Measurements from ENCODE around the gene ACAP3.
A peak's percentile ranks its signal among the peaks of the same experiment; 100 is the strongest.

ACAP3 gene

DNA sequence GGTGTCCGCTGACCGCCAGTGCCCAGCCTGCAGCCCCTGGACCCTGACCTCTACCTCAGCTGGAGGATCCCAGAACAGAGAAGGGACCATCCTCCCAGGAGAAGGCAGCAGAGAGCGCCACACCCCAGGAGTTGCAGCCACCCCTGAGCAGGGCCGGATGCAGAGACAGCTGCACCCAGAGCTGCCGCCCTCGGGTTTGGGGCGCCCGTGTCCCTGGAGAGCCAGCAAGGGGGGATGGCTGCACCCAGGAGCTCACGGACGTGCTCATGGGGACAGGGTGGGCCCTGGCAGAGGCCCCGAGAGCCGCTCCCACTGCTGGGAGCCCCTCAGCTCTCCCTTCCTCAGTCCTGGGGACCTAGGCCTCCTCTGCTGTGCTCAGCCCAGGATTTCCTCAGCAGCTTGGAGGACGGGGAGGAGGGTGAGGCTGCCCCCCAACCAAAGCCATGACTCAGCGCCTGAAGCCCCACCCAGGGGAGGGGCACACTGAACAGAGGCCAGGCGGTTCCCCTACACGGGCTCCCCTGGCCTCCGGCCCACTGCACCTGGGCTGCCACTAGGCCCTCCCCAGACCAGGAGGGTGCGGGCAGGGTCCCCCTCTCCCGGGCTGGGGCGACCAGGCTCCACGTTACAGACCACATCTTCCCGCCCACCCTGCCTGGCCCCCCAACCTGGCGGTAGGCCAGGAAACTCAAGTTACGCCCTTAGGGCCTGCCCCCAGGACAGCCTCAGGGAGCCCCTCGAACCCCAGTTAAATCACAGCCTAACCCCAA, 2.2 kb downstream of the ACAP3 start:
- TF ChIP-seq, protein P1, sequence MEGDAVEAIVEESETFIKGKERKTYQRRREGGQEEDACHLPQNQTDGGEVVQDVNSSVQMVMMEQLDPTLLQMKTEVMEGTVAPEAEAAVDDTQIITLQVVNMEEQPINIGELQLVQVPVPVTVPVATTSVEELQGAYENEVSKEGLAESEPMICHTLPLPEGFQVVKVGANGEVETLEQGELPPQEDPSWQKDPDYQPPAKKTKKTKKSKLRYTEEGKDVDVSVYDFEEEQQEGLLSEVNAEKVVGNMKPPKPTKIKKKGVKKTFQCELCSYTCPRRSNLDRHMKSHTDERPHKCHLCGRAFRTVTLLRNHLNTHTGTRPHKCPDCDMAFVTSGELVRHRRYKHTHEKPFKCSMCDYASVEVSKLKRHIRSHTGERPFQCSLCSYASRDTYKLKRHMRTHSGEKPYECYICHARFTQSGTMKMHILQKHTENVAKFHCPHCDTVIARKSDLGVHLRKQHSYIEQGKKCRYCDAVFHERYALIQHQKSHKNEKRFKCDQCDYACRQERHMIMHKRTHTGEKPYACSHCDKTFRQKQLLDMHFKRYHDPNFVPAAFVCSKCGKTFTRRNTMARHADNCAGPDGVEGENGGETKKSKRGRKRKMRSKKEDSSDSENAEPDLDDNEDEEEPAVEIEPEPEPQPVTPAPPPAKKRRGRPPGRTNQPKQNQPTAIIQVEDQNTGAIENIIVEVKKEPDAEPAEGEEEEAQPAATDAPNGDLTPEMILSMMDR (IDR thresholded peaks at IDR 0.05; ENCODE audit: low read depth, low read length) = no peak
- H3K4me3 ChIP-seq (ENCODE audit: low read depth, low read length) = peak overlapping the region; percentile 87

DNA sequence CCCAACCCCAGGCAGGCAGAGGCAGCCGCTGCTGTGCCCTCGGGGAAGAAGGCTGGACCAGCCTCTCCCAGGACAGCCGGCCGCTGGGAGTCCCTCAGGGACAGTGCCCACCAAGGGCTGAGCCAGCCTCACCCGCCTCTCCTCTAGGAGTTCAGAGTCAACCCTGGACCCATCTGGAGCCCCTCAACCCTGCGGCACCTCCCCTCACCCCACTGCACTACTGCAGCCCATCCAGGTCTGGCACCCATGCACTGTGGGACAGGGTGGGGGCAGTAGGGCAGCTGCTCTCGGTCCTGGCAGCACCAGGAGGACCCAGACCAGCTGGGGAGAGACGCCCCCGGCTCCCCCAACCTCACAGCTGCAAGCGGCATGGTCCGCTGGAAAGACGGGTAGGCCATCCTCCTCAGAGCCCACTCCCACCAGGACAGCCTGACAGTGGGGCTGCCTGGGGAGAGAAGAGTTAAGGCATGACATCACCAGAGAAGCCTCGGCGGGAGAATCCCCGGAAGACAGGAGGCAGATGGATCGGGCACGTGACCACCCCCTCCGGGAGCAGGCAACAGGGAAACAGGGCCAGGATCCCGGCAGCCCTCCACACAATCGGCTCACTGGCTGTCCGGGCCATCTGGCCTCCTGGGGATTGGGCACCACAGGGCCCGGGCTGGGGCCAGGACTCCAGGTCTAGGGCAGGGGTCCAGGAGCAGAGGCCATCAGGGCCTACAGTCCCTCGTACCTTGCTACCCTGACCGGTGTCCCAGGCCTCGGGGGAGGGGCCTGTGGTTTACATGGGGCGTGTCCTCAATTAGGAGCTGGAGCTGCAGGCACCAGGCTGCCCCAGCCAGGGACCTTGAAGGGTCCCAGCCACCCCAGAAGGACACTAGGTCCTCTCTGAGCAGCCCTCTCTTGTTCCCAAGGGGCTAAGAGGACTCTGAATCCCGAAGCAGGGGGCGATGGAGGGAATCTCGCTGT, 3.1 kb downstream of the ACAP3 start:
- TF ChIP-seq, protein P1 (IDR thresholded peaks at IDR 0.05; ENCODE audit: low read depth, low read length) = no peak
- H3K4me3 ChIP-seq (ENCODE audit: low read depth, low read length) = peak overlapping the region; percentile 87

DNA sequence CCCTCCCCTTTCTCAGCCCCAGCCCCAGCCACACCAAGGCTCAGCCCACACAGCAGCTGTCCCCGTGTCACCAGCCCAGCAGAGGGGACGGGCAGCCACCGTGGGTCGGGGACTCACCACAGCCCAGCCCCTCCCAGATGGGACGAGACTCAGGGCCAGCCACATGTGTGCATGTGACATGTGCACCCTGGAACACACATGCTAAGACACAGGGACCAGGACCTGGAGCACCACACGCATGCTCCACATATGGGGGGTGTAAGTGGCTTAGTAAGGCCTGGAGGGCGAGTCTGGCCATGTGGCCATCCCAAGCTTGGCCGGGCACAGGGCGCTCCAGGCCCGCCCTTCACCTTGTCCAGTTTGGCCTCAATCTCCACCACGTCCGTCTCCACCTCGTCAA, 4.0 kb downstream of the ACAP3 start:
- H3K4me3 ChIP-seq (ENCODE audit: low read depth, low read length) = no peak overlapping the region
- TF ChIP-seq, protein P1 (IDR thresholded peaks at IDR 0.05; ENCODE audit: low read depth, low read length) = no peak

DNA sequence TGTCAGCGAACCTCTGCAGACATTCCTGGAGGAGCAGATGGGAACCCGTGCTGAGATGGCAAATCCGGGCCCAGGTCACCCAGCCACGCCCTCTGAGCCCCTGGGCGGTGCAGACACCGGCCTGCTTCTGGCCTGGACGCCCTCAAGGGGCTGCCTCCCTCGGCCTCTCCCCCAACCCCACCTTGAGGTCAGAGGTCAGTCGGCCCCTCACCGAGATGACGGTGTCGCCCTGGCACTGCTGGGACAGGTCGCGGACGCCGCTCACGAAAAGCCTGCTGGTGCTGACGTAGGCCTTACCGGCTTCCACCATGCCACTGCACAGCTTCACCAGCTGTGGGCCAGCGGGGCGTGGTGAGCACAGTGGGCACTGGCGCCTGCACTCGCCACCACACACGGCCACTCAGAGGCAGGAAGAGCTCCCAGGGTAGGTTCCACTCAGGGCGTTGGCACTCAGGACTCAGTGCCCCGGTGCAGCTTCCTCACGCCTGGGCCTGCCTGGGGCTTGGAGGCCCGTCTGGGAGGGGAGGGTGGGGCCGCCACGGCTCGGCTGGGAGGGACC, 4.7 kb downstream of the ACAP3 start:
- TF ChIP-seq, protein P1 (IDR thresholded peaks at IDR 0.05; ENCODE audit: low read depth, low read length) = no peak
- H3K4me3 ChIP-seq (ENCODE audit: low read depth, low read length) = no peak overlapping the region

DNA sequence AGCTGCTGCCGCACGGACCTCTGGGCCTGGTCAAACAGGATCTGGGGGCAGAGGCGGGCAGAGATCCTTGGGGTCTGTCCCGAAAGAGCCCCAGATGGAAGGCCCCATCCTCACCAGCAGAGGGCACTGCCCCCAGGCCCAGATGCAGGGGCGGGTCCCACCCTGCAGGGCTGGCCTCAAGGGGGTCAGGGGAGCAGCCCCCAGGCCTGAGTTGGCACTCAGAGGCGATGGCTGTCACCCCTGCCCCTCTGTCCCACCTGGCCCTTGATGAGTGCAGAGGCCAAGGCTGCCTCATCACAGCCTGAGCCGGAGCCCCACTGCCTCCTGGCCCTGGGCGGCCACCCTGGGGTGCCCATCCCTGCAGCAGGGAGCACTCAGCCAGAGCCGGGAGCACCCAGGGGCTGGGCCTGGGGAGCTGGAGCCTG, 5.7 kb downstream of the ACAP3 start:
- H3K4me3 ChIP-seq (ENCODE audit: low read depth, low read length) = no peak overlapping the region
- TF ChIP-seq, protein P1 (IDR thresholded peaks at IDR 0.05; ENCODE audit: low read depth, low read length) = no peak; the same call in 1 of the 2 replicates

DNA sequence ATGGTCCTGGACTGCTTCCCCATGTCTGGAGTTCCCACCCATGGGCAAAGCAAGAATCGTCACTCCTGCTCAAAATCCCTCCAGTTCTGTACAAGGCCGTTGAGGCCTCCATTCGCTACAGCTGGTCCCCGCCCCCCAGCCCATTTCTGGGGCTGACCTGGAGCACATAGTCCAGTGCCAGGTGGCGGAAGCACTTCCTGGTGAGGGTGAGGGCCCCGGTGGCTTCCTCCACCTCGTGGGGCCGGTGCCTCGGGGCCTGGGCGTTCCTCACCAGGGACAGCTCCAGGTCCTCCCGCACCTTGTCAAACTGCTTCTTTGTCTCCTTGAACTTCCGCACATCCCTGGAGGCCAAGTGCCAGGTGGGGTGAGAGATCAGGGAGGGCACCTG, 7.4 kb downstream of the ACAP3 start:
- H3K4me3 ChIP-seq (ENCODE audit: low read depth, low read length) = no peak overlapping the region
- TF ChIP-seq, protein P1 (IDR thresholded peaks at IDR 0.05; ENCODE audit: low read depth, low read length) = no peak
